Ishikawa (cell line): ENCODE measurements around the gene CLTCL1.

Experiments used
- CEBPB ChIP-seq: IDR thresholded peaks from 2 replicates; pipeline ENCODE4 v1.6.1; 2012
- CREB1 ChIP-seq: IDR thresholded peaks from 2 replicates; pipeline ENCODE4 v1.6.1; 2012; ENCODE audit warnings: low read depth
- EGR1 ChIP-seq: IDR thresholded peaks from 2 replicates; pipeline ENCODE4 v1.6.1; 2012
- EP300 ChIP-seq: IDR thresholded peaks from 2 replicates; pipeline ENCODE4 v1.6.1; 2012; ENCODE audit warnings: borderline replicate concordance
- FOXM1 ChIP-seq: IDR thresholded peaks from 2 replicates; pipeline ENCODE4 v1.6.1; 2012; ENCODE audit warnings: low read depth, borderline replicate concordance
- MAX ChIP-seq: IDR thresholded peaks from 2 replicates; pipeline ENCODE4 v1.6.1; 2012
- NFIC ChIP-seq: IDR thresholded peaks from 2 replicates; pipeline ENCODE4 v1.6.1; 2012
- RAD21 ChIP-seq: IDR thresholded peaks from 2 replicates; pipeline ENCODE4 v1.6.1; 2012; ENCODE audit warnings: low read depth
- REST ChIP-seq: IDR thresholded peaks from 2 replicates; pipeline ENCODE4 v1.6.1; 2012; ENCODE audit warnings: low read depth, mild to moderate bottlenecking
- TAF1 ChIP-seq: IDR thresholded peaks from 2 replicates; pipeline ENCODE4 v1.6.1; 2012; ENCODE audit warnings: low read depth, mild to moderate bottlenecking
- TCF12 ChIP-seq: IDR thresholded peaks from 2 replicates; pipeline ENCODE4 v1.6.1; 2012; ENCODE audit warnings: low read depth
- TEAD4 ChIP-seq: IDR thresholded peaks from 2 replicates; pipeline ENCODE4 v1.6.1; 2012
- USF1 ChIP-seq: IDR thresholded peaks from 2 replicates; pipeline ENCODE4 v1.6.1; 2012
- YY1 ChIP-seq: IDR thresholded peaks from 2 replicates; pipeline ENCODE4 v1.6.1; 2012; ENCODE audit warnings: low read depth
- ZBTB7A ChIP-seq: IDR thresholded peaks from 2 replicates; pipeline ENCODE4 v1.6.1; 2012; ENCODE audit warnings: low read depth

CLTCL1 gene

GRCh38 chr22:19291580-19292457 is at the start of gene CLTCL1:
Gene CLTCL1, minus strand, starts transcription at chr22:19291719. Its CDS starts 78 bp downstream, at chr22:19291641.
- TF ChIP-seq NFIC: no peak
- peak; percentile 78 for TF ChIP-seq ZBTB7A
- peak; percentile 65 for TF ChIP-seq TAF1
- TF ChIP-seq TCF12: no peak
- TF ChIP-seq YY1: 0 out of 2 replicates have a peak, but pooled peaks have one; percentile 2

- TF ChIP-seq EGR1: no peak
Observed at GRCh38 chr22:19337137-19337536, 45.6 kb upstream of the CLTCL1 start.

- TF ChIP-seq CREB1 (no peak), TAF1 (no peak), CEBPB (no peak), TCF12 (no peak), YY1 (no peak), USF1 (no peak), NFIC (no peak), RAD21 (no peak), ZBTB7A (no peak), FOXM1 (no peak), TEAD4 (no peak), EP300 (no peak), MAX (no peak), EGR1 (no peak), REST (no peak)
Observed at GRCh38 chr22:19336133-19337075, 44.9 kb upstream of the CLTCL1 start.

GRCh38 chr22:19331975-19332374 is 40.5 kb upstream of the CLTCL1 start:
- TF ChIP-seq FOXM1: no peak
- no peak for TF ChIP-seq CREB1
- TF ChIP-seq NFIC: no peak
- TF ChIP-seq YY1: no peak
- no peak for TF ChIP-seq CEBPB
- no peak for TF ChIP-seq USF1
- TF ChIP-seq RAD21: no peak
- TF ChIP-seq TCF12: no peak

- TF ChIP-seq TCF12 (no peak), EP300 (no peak), CREB1 (no peak), USF1 (no peak), NFIC (no peak), REST (no peak), YY1 (no peak)
Observed at GRCh38 chr22:19331474-19331873, 40.0 kb upstream of the CLTCL1 start.
